GM21367 (cell line): ENCODE data around the gene PRR14.
"Not testable (repeated sequence)": the region's sequence is repeated elsewhere in the genome, so short reads cannot be mapped to it uniquely, and the experiment has no call there.

Experiments used
- ATAC-seq: cut with Tn5 transposase; IDR thresholded peaks from one replicate; pipeline ENCODE4 v1.9.1; 2021; ENCODE audit not compliant: unreplicated experiment

The PRR14 gene

DNA sequence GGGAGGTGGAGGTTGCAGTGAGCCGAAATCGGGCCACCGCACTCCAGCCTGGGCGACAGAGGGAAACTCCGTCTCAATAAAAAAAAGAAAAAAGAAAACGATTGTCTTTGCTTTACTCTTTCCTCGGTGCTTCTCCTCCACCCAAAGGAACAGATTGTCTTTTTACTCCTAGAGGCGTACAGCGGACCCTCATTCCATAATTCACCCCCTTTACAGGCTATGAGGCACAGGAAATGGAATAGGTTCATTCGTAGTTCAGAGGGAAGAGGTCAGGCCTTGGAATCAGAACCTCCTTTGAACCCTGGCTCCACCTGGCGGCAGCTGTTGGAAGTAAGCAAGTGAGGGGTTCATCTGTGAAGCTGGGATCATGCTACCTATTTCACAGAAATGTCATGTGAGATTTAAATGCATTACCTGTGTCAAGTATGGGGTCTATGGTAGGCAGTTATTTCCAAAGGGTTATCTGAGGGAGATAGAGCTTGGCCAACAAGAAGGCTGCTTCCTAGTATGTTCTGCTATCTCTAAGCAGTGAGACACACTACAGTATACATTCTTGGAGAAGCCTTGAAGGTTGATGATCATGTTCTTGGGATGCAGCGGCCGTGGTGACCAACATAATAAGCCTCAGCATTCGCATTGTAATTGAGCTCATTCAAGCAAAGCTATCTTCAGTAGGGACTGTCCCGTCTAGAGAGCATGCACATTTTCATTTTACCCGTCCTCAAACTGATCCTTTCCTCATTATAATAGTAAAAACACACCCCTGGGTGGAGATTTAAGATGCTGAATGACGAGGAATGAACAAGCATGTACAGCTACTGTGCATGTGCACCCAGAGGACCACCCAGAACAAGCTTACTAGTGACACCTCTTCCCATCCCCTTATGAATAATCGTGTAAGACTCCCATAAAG, 21.9 kb upstream of the PRR14 start:
- ATAC-seq = no peak

GRCh38 chr16:30632454-30632853, 18.3 kb upstream of the PRR14 start:
- ATAC-seq = not testable (repeated sequence)

- ATAC-seq = no peak
Measured at GRCh38 chr16:30633526-30633925, 17.2 kb upstream of the PRR14 start.

- no peak for ATAC-seq
Measured at GRCh38 chr16:30636599-30636998, 14.2 kb upstream of the PRR14 start.

- ATAC-seq = not testable (repeated sequence)
Measured at GRCh38 chr16:30637139-30637538, 13.6 kb upstream of the PRR14 start.

DNA sequence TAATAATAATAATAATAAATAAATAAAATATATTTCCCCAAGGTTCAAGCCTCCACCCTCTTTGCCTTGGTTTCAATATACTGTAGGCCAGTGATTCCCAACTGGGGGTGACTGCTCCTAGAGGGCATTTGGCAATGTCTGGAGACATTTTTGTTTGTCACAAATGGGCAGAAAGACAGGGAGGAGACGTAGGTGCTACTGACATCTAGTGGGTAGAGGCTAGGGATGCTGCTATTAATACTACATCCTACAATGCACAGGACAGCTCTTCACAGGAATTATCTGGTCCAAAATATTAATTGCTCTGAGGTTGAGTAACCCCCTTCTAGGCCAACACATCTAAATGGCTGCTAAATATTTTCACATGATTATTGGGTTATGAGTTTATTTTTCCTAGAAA, 12.8 kb upstream of the PRR14 start:
- no peak for ATAC-seq

GRCh38 chr16:30641378-30641982, 9.3 kb upstream of the PRR14 start:
- no peak for ATAC-seq

GRCh38 chr16:30644334-30644830, 6.4 kb upstream of the PRR14 start:
- ATAC-seq = no peak

DNA sequence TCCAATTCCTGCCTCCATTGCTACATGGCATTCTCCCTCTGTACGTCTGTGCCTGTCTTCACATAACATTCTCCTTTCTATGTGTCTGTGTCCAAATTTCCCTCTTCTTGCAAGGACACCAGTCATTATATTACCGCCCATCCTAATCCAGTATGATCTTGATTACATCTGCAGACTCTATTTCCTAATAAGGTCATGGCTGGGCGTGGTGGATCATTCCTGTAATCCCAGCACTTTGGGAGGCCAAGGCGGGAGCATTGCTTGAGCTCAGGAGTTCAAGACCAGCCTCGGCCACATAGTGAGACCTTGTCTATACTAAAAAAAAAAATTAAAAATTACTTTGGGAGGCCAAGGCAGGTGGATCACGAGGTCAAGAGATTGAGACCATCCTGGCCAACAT, 5.0 kb upstream of the PRR14 start:
- ATAC-seq = no peak

GRCh38 chr16:30647274-30647571, 3.5 kb upstream of the PRR14 start:
- no peak for ATAC-seq

GRCh38 chr16:30649725-30650368, 913 bp upstream of the PRR14 start:
- ATAC-seq = no peak

- ATAC-seq = peak; percentile 39
Measured at GRCh38 chr16:30651124-30652004, 604 bp downstream of the PRR14 start.

- ATAC-seq = no peak
Measured at GRCh38 chr16:30652005-30652296, 1.2 kb downstream of the PRR14 start.

GRCh38 chr16:30652718-30653117, 2.0 kb downstream of the PRR14 start:
- ATAC-seq = no peak

- ATAC-seq = no peak
Measured at GRCh38 chr16:30654856-30655255, 4.1 kb downstream of the PRR14 start.

DNA sequence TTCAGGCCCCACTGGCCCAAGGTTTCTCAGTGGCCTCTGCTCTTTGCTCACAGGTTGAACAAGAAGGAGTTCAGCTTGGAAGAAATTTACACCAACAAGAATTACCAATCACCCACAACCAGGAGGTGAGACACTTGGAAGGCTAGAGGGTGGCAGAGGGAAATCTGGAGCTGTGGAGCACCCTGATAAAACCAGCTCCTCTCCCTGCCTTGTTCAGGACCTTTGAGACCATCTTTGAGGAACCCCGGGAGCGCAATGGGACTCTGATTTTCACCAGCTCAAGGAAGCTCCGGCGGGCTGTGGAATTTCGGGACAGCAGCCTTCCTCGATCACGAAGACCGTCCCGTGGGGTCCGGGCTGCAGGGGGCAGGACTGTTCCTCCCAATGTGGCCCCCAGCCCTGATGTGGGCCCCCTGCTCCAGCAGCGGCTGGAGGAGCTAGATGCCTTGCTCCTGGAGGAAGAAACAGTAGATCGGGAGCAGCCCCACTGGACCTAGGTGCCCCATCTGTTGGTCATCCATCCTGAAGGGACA, 5.1 kb downstream of the PRR14 start:
- no peak for ATAC-seq

- ATAC-seq = no peak
Measured at GRCh38 chr16:30656388-30656787, 5.6 kb downstream of the PRR14 start.

GRCh38 chr16:30656974-30657865, 6.5 kb downstream of the PRR14 start:
- no peak for ATAC-seq

GRCh38 chr16:30657866-30658730, 7.3 kb downstream of the PRR14 start, which contains the start of gene FBRS:
Gene FBRS, plus strand, starts transcription at chr16:30658431. Its CDS starts 1,088 bp downstream, at chr16:30659519.
- peak; percentile 61 for ATAC-seq
